CD4-positive, alpha-beta T cell (primary cell): ENCODE data around the gene CLBA1. TPM values are rescaled to one million over a fixed set of nuclear protein-coding genes. Genes with fewer than 3 reads are reported as not detected.

Experiments
- ATAC-seq: fragments of 200-7000 bp; cut with Tn5 transposase; one replicate; pipeline ENCODE4 v1.10.0; 2022; ENCODE audit warnings: mild to moderate bottlenecking; ENCODE audit not compliant: poor library complexity
- CTCF ChIA-PET: fragments of 350-600 bp; sonication (Branson Sonifier 250); formaldehyde crosslinking; loops from one replicate; lab custom pipeline; 2021; ENCODE audit warnings: antibody characterized with exemption, inconsistent platforms; lab: Charles Lee
- POLR2A ChIA-PET: fragments of 350-600 bp; sonication (Branson Sonifier 250); formaldehyde crosslinking; loops from one replicate; lab custom pipeline; 2021; ENCODE audit warnings: antibody characterized with exemption, inconsistent platforms; lab: Charles Lee
- DNase-seq, 14 experiments: peaks; one replicate each; pipeline ENCODE4 v3.0.0-alpha.2; 2013 to 2020; ENCODE audit warnings: mixed read lengths in 2 of 14
- H3K27ac ChIP-seq, 2 donors: one replicate each; pipeline versions ENCODE4 v1.5.1 to v1.7.0; 2013; ENCODE audit warnings: low read length in 2 of 2, low read depth in 1 of 2, mild to moderate bottlenecking in 1 of 2
- H3K27me3 ChIP-seq, 2 experiments: 1 replicate in 1 of 2; 2 replicates in 1 of 2; pipeline versions ENCODE4 v1.6.1 to v1.7.0; 2013; ENCODE audit warnings: low read length in 2 of 2, control low read depth in 1 of 2, mild to moderate bottlenecking in 1 of 2, moderate library complexity in 1 of 2; ENCODE audit not compliant: insufficient read depth in 2 of 2, control insufficient read depth in 1 of 2
- H3K36me3 ChIP-seq: one replicate; pipeline ENCODE4 v1.6.1; 2013; ENCODE audit warnings: low read length, control low read depth; ENCODE audit not compliant: insufficient read depth
- H3K4me1 ChIP-seq: one replicate; pipeline ENCODE4 v1.6.1; 2013; ENCODE audit warnings: low read length, control low read depth; ENCODE audit not compliant: insufficient read depth
- H3K4me3 ChIP-seq: one replicate; pipeline ENCODE4 v1.5.1; 2013; ENCODE audit warnings: mild to moderate bottlenecking, low read length, moderate library complexity
- H3K9me3 ChIP-seq, 2 experiments: 1 replicate in 1 of 2; 2 replicates in 1 of 2; pipeline versions ENCODE4 v1.6.1 to v1.7.0; 2013; ENCODE audit warnings: low read length in 2 of 2, mild to moderate bottlenecking in 2 of 2, control low read depth in 1 of 2, moderate library complexity in 1 of 2; ENCODE audit not compliant: control insufficient read depth in 1 of 2, insufficient read depth in 1 of 2
- H3K27ac Mint-ChIP-seq: one replicate; pipeline ENCODE4 v1.8.0; 2020; ENCODE audit warnings: mixed read lengths
- H3K27me3 Mint-ChIP-seq: one replicate; pipeline ENCODE4 v1.8.0; 2021; ENCODE audit warnings: mixed read lengths
- H3K36me3 Mint-ChIP-seq: one replicate; pipeline ENCODE4 v1.8.0; 2021; ENCODE audit warnings: low read depth, mixed read lengths
- H3K4me1 Mint-ChIP-seq: one replicate; pipeline ENCODE4 v1.8.0; 2021; ENCODE audit warnings: low read depth, mixed read lengths
- H3K4me3 Mint-ChIP-seq: one replicate; pipeline ENCODE4 v1.8.0; 2020; ENCODE audit warnings: mild to moderate bottlenecking, mixed read lengths
- H3K9me3 Mint-ChIP-seq: one replicate; pipeline ENCODE4 v1.8.0; 2020; ENCODE audit warnings: mixed read lengths
- intact Hi-C, 2 experiments: fragments of 100-400 bp; cut with DNase I in 1 of 2; cut with micrococcal nuclease in 1 of 2; formaldehyde crosslinking; loops; one replicate each; pipeline versions ENCODE4 v1.15.1 to v1.9.0; 2023 to 2025; cut with DNase I, micrococcal nuclease
- total RNA-seq, 174 experiments: library from RNA in 2 of 174; stranded (reverse) in 2 of 174; gene quantifications; one replicate each; pipeline ENCODE4 v1.2.3 and lab custom pipeline; 2021 to 2026
- TF ChIP-seq, protein P1 (sequence below): fragments of 200-600 bp; IDR thresholded peaks from one replicate; pipeline ENCODE4 v1.8.0; 2022; ENCODE audit warnings: antibody characterized with exemption, mild to moderate bottlenecking

Gene CLBA1
- total RNA-seq, 2 experiments from 2014 or later, result 1.7 to 1.8 TPM

DNA sequence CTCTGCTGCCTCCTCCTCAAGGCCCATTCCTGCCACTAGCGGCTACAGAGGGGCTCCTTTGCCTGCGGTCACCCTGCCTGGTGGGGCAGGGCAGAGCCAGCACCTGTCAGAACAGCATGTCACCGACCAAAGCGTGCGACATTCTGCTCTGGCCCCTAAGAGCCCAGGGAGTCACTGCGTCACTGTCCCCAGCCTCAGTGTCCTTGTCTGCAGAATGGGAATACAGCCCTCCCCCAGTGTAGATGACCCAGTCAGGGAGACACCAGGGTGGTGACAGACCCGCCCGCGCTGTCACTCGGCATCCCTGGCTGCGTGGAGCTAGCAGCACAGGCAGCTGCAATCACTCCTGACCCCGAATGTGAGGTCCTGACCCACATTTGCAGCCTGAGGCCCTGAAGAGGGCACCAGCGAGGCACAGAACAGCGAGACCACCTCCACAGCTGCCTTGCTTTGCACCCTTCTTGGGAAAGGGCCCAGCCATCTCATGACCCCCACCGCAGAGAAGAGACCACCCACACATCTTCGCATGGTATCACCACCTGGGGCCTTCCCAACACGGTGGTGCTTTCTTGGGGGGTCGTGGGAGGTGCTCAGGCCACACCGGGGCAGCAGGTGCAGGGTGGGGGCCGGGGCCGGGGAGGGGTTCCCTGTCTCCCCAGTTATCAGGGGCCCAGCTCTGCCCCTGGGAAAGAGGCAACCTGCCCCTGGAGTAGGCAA lies 9.9 kb upstream of the CLBA1 start:
- peak in 4 of 14 experiments; percentile 9 to 58 (median 42) for DNase-seq
- peaks cover 25 to 29% of the 10 kb centered on the region in 2 experiments for H3K27me3 ChIP-seq
- ATAC-seq, result no peak
- Mint-ChIP-seq H3K36me3 (no peaks in the 10 kb centered on the region), H3K4me1 (peaks cover 5% of the 10 kb centered on the region), H3K9me3 (no peaks in the 10 kb centered on the region), H3K27me3 (peaks cover 36% of the 10 kb centered on the region), H3K27ac (no peak overlapping the region), H3K4me3 (no peak overlapping the region)
- H3K4me1 ChIP-seq, result peaks cover 23% of the 10 kb centered on the region
- POLR2A ChIA-PET, result interaction anchor here (1.1 to 1.9 kb wide), 3 partner anchors 69 to 89 kb away, joined by 3 to 7 read pairs (median 4); partner anchors contain the start of gene GPR132
- H3K9me3 ChIP-seq, result peaks cover 0 to 11% of the 10 kb centered on the region in 2 experiments
- H3K36me3 ChIP-seq, result no peaks in the 10 kb centered on the region
- H3K4me3 ChIP-seq, result no peak overlapping the region
- no peak overlapping the region for H3K27ac ChIP-seq
- CTCF ChIA-PET, result interaction anchor here (0.9 to 3.5 kb wide), 6 partner anchors 58 to 111 kb away, joined by 3 to 33 read pairs (median 3); no protein-coding TSS in a partner anchor
- TF ChIP-seq, protein P1, sequence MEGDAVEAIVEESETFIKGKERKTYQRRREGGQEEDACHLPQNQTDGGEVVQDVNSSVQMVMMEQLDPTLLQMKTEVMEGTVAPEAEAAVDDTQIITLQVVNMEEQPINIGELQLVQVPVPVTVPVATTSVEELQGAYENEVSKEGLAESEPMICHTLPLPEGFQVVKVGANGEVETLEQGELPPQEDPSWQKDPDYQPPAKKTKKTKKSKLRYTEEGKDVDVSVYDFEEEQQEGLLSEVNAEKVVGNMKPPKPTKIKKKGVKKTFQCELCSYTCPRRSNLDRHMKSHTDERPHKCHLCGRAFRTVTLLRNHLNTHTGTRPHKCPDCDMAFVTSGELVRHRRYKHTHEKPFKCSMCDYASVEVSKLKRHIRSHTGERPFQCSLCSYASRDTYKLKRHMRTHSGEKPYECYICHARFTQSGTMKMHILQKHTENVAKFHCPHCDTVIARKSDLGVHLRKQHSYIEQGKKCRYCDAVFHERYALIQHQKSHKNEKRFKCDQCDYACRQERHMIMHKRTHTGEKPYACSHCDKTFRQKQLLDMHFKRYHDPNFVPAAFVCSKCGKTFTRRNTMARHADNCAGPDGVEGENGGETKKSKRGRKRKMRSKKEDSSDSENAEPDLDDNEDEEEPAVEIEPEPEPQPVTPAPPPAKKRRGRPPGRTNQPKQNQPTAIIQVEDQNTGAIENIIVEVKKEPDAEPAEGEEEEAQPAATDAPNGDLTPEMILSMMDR, result no peak
- intact Hi-C loops, result loop anchor here (1.0 to 2.0 kb wide), 4 partner anchors 70 to 377 kb away; no protein-coding TSS in a partner anchor

- peaks cover 36% of the 10 kb centered on the region for H3K27me3 Mint-ChIP-seq
- POLR2A ChIA-PET, result interaction anchor here (1.4 kb wide), 1 partner anchor 71 kb away, joined by 4 read pairs; no protein-coding TSS in a partner anchor
Measured at GRCh38 chr14:104976198-104977007, 9.2 kb upstream of the CLBA1 start.

More at GRCh38 chr14:104976198-104977007, 9.2 kb upstream of the CLBA1 start:
- Mint-ChIP-seq H3K36me3 (no peaks in the 10 kb centered on the region), H3K4me1 (peaks cover 5% of the 10 kb centered on the region), H3K27ac (no peak overlapping the region), H3K9me3 (no peaks in the 10 kb centered on the region), H3K4me3 (peak overlapping the region; percentile 90)
- peaks cover 23% of the 10 kb centered on the region for H3K4me1 ChIP-seq
- H3K36me3 ChIP-seq, result no peaks in the 10 kb centered on the region
- no peak overlapping the region for H3K4me3 ChIP-seq
- TF ChIP-seq, protein P1, result peak; percentile 89
- CTCF ChIA-PET, result interaction anchor here (0.9 to 3.5 kb wide), 5 partner anchors 58 to 111 kb away, joined by 3 to 33 read pairs (median 3); no protein-coding TSS in a partner anchor
- H3K9me3 ChIP-seq, result peaks cover 0 to 11% of the 10 kb centered on the region in 2 experiments
- intact Hi-C loops, result loop anchor here (1.0 to 2.0 kb wide), 4 partner anchors 69 to 376 kb away; no protein-coding TSS in a partner anchor
- H3K27ac ChIP-seq, result no peak overlapping the region
- DNase-seq (peak; percentile 76 to 92 (median 85)), ATAC-seq (peak; percentile 79)
- H3K27me3 ChIP-seq, result peaks cover 25 to 29% of the 10 kb centered on the region in 2 experiments
